Stomach (tissue), 4 donors: Measurements from ENCODE around the gene MATN1.

Experiments
- POLR2A ChIP-seq, 4 donors: fragments of 450-650 bp; IDR thresholded peaks; one replicate each; pipeline ENCODE4 v1.6.1; 2016; ENCODE audit warnings: antibody characterized with exemption in 4 of 4, control low read depth in 2 of 4, mild to moderate bottlenecking in 1 of 4, moderate library complexity in 1 of 4
- POLR2AphosphoS5 ChIP-seq, 3 donors: sonication (generic); formaldehyde crosslinking; IDR thresholded peaks; one replicate each; pipeline ENCODE4 v1.6.1; 2016; ENCODE audit warnings: antibody characterized with exemption in 3 of 3
- TF ChIP-seq, protein P1 (sequence below), 7 experiments: fragments of 450-650 bp in 4 of 7; fragments of 200-600 bp in 3 of 7; sonication (generic) in 3 of 7; IDR thresholded peaks; one replicate each; pipeline ENCODE4 v1.5.1; 2016 to 2019; ENCODE audit warnings: antibody characterized with exemption in 7 of 7, control low read depth in 2 of 7, mild to moderate bottlenecking in 1 of 7

DNA sequence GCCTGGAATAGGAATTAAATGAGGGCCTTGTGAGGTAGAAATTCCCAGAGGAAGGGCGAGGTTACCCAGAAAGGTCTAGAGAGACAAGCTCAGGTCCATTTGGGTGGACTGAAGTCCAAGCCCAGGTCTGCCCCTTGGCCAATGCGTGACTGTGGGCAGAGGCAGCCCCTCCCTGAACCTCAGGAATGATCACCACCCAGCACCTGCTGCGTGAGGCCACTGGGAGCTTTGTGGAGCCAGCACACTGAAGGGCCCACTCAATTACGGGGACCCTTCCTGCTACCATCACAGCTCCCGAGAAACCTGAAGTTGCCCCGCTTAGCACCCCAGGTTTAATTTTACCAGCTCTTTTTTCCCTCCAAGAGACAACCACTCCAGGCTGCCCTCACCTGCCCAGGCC, 6.5 kb upstream of the MATN1 start:
- TF ChIP-seq, protein P1, sequence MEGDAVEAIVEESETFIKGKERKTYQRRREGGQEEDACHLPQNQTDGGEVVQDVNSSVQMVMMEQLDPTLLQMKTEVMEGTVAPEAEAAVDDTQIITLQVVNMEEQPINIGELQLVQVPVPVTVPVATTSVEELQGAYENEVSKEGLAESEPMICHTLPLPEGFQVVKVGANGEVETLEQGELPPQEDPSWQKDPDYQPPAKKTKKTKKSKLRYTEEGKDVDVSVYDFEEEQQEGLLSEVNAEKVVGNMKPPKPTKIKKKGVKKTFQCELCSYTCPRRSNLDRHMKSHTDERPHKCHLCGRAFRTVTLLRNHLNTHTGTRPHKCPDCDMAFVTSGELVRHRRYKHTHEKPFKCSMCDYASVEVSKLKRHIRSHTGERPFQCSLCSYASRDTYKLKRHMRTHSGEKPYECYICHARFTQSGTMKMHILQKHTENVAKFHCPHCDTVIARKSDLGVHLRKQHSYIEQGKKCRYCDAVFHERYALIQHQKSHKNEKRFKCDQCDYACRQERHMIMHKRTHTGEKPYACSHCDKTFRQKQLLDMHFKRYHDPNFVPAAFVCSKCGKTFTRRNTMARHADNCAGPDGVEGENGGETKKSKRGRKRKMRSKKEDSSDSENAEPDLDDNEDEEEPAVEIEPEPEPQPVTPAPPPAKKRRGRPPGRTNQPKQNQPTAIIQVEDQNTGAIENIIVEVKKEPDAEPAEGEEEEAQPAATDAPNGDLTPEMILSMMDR (IDR thresholded peaks at IDR 0.05): no peak
- TF ChIP-seq POLR2A (IDR thresholded peaks at IDR 0.05) (no peak), POLR2AphosphoS5 (IDR thresholded peaks at IDR 0.05) (no peak)
